AG10803 (cell line): Measurements from ENCODE around the gene LMO4.

Experiments used
- DNase-seq: peaks from one replicate; pipeline ENCODE4 v3.0.0; 2010; ENCODE audit warnings: low read depth
- H3K4me3 ChIP-seq: 2 replicates; pipeline ENCODE4 v1.5.1; 2011; ENCODE audit warnings: mild to moderate bottlenecking, low read length, control low read depth
- CTCF ChIP-seq: conservative IDR thresholded peaks from 2 replicates; pipeline ENCODE4 v1.5.1; 2011; ENCODE audit warnings: mild to moderate bottlenecking, low read length, control low read depth, inconsistent platforms

The LMO4 gene

GRCh38 chr1:87344231-87344630, 15.6 kb downstream of the LMO4 start:
- TF ChIP-seq CTCF: no peak
- H3K4me3 ChIP-seq: no peak overlapping the region
- DNase-seq: no peak

- DNase-seq: no peak
- TF ChIP-seq CTCF: no peak
- no peak overlapping the region for H3K4me3 ChIP-seq
Measured at GRCh38 chr1:87346130-87346814, 17.6 kb downstream of the LMO4 start.

GRCh38 chr1:87348341-87349019, 19.8 kb downstream of the LMO4 start:
- no peak overlapping the region for H3K4me3 ChIP-seq
- DNase-seq: no peak
- TF ChIP-seq CTCF: no peak

- no peak overlapping the region for H3K4me3 ChIP-seq
- no peak for TF ChIP-seq CTCF
- no peak for DNase-seq
Measured at GRCh38 chr1:87349036-87349435, 20.4 kb downstream of the LMO4 start.

- no peak for TF ChIP-seq CTCF
- DNase-seq: no peak
- H3K4me3 ChIP-seq: no peak overlapping the region
Measured at GRCh38 chr1:87355894-87356293, 27.2 kb downstream of the LMO4 start.

GRCh38 chr1:87356591-87356990, 27.9 kb downstream of the LMO4 start:
- H3K4me3 ChIP-seq: no peak overlapping the region
- no peak for TF ChIP-seq CTCF
- no peak for DNase-seq

GRCh38 chr1:87358219-87358618, 29.5 kb downstream of the LMO4 start:
- TF ChIP-seq CTCF: no peak
- no peak overlapping the region for H3K4me3 ChIP-seq
- DNase-seq: no peak
